GM12878 (cell line): ENCODE measurements around the gene IMMP2L. TPM values are rescaled to one million over a fixed set of nuclear protein-coding genes. Genes with fewer than 3 reads are reported as not detected.

Experiments used
- ATAC-seq: fragments of 200-7000 bp; cut with Tn5 transposase; 3 replicates; pipeline ENCODE4 v1.9.1; 2020; ENCODE audit warnings: mild to moderate bottlenecking, moderate library complexity
- BruUV-seq: library from RNA; stranded (reverse); fragments of 400-500 nt; replicated peaks from 2 replicates; lab custom pipeline; 2021; lab: Mats Ljungman, UMichigan
- CTCF ChIA-PET: fragments of 300-600 bp; sonication (Branson Sonifier 250); formaldehyde crosslinking; extraction: SDS; loops from one replicate; lab custom pipeline; 2021; ENCODE audit warnings: inconsistent platforms; lab: Yijun Ruan, JAX
- POLR2A ChIA-PET: fragments of 350-600 bp; formaldehyde crosslinking; extraction: SDS; loops from one replicate; lab custom pipeline; 2021; ENCODE audit warnings: inconsistent platforms; lab: Charles Lee
- RAD21 ChIA-PET: fragments of 300-600 bp; sonication (Branson Sonifier 250); formaldehyde crosslinking; loops from one replicate; lab custom pipeline; 2023; ENCODE audit warnings: antibody characterized with exemption; ENCODE audit not compliant: unreplicated experiment; lab: Charles Lee
- SMC1A ChIA-PET: fragments of 300-600 bp; sonication (Branson Sonifier 250); formaldehyde crosslinking; loops from one replicate; lab custom pipeline; 2023; ENCODE audit not compliant: unreplicated experiment, uncharacterized antibody; lab: Charles Lee
- DNase-seq: peaks from one replicate; pipeline ENCODE4 v3.0.0-alpha.2; 2011; ENCODE audit warnings: low read depth, low spot score
- FAIRE-seq: peaks from 3 replicates; lab custom pipeline; 2011; peaks lifted over from hg19 to GRCh38; lab: Jason Lieb, UNC
- H2AFZ ChIP-seq: 2 replicates; pipeline ENCODE4 v1.6.0; 2011; ENCODE audit warnings: low read depth, low read length, control low read depth; ENCODE audit not compliant: control insufficient read depth
- H3K27ac ChIP-seq: 2 replicates; pipeline ENCODE4 v1.5.1; 2011; ENCODE audit warnings: control low read depth; ENCODE audit not compliant: control insufficient read depth, insufficient read depth
- H3K27me3 ChIP-seq, 2 experiments: replicated peaks in 1 of 2; 2 replicates each; pipeline versions ENCODE4 v1.6.0 to v1.6.1; 2011; ENCODE audit warnings: low read length in 1 of 2; ENCODE audit not compliant: control insufficient read depth in 2 of 2, insufficient read depth in 2 of 2
- H3K36me3 ChIP-seq, 2 experiments: 2 replicates each; pipeline ENCODE4 v1.5.1; 2011; ENCODE audit warnings: low read length in 1 of 2; ENCODE audit not compliant: control insufficient read depth in 2 of 2, insufficient read depth in 2 of 2
- H3K4me1 ChIP-seq: 2 replicates; pipeline ENCODE4 v1.6.1; 2011; ENCODE audit warnings: mild to moderate bottlenecking, low read length, moderate library complexity, mixed read lengths; ENCODE audit not compliant: control insufficient read depth, insufficient read depth
- H3K4me2 ChIP-seq: 2 replicates; pipeline ENCODE4 v1.6.0; 2011; ENCODE audit warnings: control low read depth; ENCODE audit not compliant: control insufficient read depth, insufficient read depth
- H3K4me3 ChIP-seq: fragments of 200-600 bp; sonication (generic); 2 replicates; pipeline ENCODE4 v1.5.1; 2016
- H3K79me2 ChIP-seq: 2 replicates; pipeline ENCODE4 v1.6.0; 2011; ENCODE audit warnings: low read length; ENCODE audit not compliant: control insufficient read depth, insufficient read depth
- H3K9ac ChIP-seq: 2 replicates; pipeline ENCODE4 v1.8.0; 2011; ENCODE audit warnings: low read length, control low read depth, mixed read lengths; ENCODE audit not compliant: control insufficient read depth, insufficient read depth
- H3K9me3 ChIP-seq: replicated peaks from 3 replicates; pipeline ENCODE4 v1.5.1; 2011; ENCODE audit warnings: mild to moderate bottlenecking, low read length; ENCODE audit not compliant: control insufficient read depth, insufficient read depth
- H4K20me1 ChIP-seq: 2 replicates; pipeline ENCODE4 v1.6.0; 2011; ENCODE audit not compliant: control insufficient read depth, insufficient read depth
- BHLHE40 ChIP-seq, 2 experiments: fragments of 450-650 bp in 1 of 2; IDR thresholded peaks; 2 replicates each; pipeline ENCODE4 v1.6.1; 2011 to 2017; ENCODE audit warnings: low read depth in 2 of 2, borderline replicate concordance in 1 of 2, improper control_type of control experiment in 1 of 2, low read length in 1 of 2, mild to moderate bottlenecking in 1 of 2
- ESRRA ChIP-seq: IDR thresholded peaks from 2 replicates; pipeline ENCODE4 v1.6.1; 2012; ENCODE audit warnings: mild to moderate bottlenecking, low read length, improper control_type of control experiment
- HDGF ChIP-seq: fragments of 450-650 bp; IDR thresholded peaks from 2 replicates; pipeline ENCODE4 v1.6.1; 2016; ENCODE audit warnings: antibody characterized with exemption
- MEF2A ChIP-seq: IDR thresholded peaks from 2 replicates; pipeline ENCODE4 v1.6.1; 2011; ENCODE audit warnings: low read depth, mild to moderate bottlenecking, low read length, moderate library complexity; ENCODE audit not compliant: insufficient read depth
- SUZ12 ChIP-seq: fragments of 200-600 bp; sonication (generic); IDR thresholded peaks from one replicate; pipeline ENCODE4 v1.6.1; 2018; ENCODE audit warnings: antibody characterized with exemption, mild to moderate bottlenecking; ENCODE audit not compliant: unreplicated experiment
- WGBS: methylation state at CpG from one replicate; pipeline ENCODE4 v1.1.6; 2016; ENCODE audit warnings: low lambda C conversion rate; ENCODE audit not compliant: insufficient replicate concordance, insufficient coverage; ENCODE audit errors: missing lambda C conversion rate; 5-methylcytosine and 5-hydroxymethylcytosine counted together
- in situ Hi-C: fragments of 300-500 bp; cut with MboI; formaldehyde crosslinking; loops from 9 replicates; pipeline ENCODE4 v1.14.3; 2018; ENCODE audit warnings: mixed read lengths
- intact Hi-C: fragments of 100-400 bp; cut with micrococcal nuclease; formaldehyde crosslinking; loops from one replicate; pipeline ENCODE4 v1.14.2; 2022; ENCODE audit not compliant: unreplicated experiment
- polyA plus RNA-seq, 11 experiments: library from polyadenylated mRNA; depleted of rRNA in 4 of 11; unstranded in 6 of 11; stranded (reverse) in 5 of 11; fragments of >200 nt; fragmentation: Nextera tagmentation in 4 of 11; fragmentation: Illumina TruSeq in 1 of 11; extraction: Ambion mirVana in 4 of 11; extraction: Trizol in 1 of 11; gene quantifications; 1 replicate in 1 of 11; 2 replicates in 10 of 11; pipeline versions ENCODE4 v1.2.1 to v1.2.3, GENCODE V29; 2011 to 2016; ENCODE audit warnings: inconsistent platforms in 2 of 11, missing spikeins in 2 of 11, low read depth in 1 of 11
- total RNA-seq, 4 experiments: library from RNA; depleted of rRNA in 3 of 4; stranded (reverse); fragments of >200 nt in 3 of 4; fragmentation: Illumina TruSeq in 1 of 4; extraction: Trizol in 1 of 4; gene quantifications; 2 replicates each; pipeline versions ENCODE4 v1.2.1 to v1.2.3, GENCODE V29; 2013 to 2021
- TF ChIP-seq, protein P1 (sequence below): fragments of 450-650 bp; IDR thresholded peaks from 2 replicates; pipeline ENCODE4 v1.6.1; 2014; ENCODE audit warnings: mild to moderate bottlenecking
- TF ChIP-seq, protein P2 (sequence below): IDR thresholded peaks from 2 replicates; pipeline ENCODE4 v1.6.1; 2012; ENCODE audit warnings: mild to moderate bottlenecking, low read depth, low read length

IMMP2L gene
- total and polyA plus RNA-seq, 10 of the 15 experiments (the other 5 are each of a cell fraction or from before 2014, with no cell fraction given), result 12.6 to 46.3 (median 19.6) TPM

DNA sequence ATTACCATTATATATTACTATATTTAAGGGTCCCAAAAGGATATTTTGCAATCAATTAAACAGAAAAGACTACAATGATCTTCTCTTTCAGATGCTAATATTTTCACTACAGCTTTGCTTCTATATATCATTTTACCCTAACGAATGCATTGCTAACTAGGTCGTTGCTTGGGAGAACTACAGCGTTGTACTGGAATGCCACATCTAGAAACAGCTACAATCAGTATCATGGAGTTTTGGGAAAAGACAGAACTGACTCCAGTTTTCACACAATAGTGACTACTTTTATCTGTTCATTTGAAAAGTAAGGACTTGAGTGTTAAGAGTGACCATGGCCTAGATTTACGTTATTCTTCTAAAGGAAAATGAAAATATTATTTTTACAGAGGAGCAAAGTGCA lies 432.9 kb downstream of the IMMP2L start:
- RAD21 ChIA-PET, result no interaction called here
- ATAC-seq, result no peak
- no peak for DNase-seq
- H3K4me2 ChIP-seq, result no peak overlapping the region
- no peak for FAIRE-seq
- TF ChIP-seq MEF2A (no peak), HDGF (no peak), BHLHE40 (IDR thresholded peaks at IDR 0.05; ENCODE audit: borderline replicate concordance in 1 of 2, low read depth in 2 of 2, low read length in 1 of 2) (no peak)
- TF ChIP-seq, protein P1, sequence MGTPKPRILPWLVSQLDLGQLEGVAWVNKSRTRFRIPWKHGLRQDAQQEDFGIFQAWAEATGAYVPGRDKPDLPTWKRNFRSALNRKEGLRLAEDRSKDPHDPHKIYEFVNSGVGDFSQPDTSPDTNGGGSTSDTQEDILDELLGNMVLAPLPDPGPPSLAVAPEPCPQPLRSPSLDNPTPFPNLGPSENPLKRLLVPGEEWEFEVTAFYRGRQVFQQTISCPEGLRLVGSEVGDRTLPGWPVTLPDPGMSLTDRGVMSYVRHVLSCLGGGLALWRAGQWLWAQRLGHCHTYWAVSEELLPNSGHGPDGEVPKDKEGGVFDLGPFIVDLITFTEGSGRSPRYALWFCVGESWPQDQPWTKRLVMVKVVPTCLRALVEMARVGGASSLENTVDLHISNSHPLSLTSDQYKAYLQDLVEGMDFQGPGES, result no peak
- TF ChIP-seq, all 136 proteins: peak for 0
- Histone ChIP-seq H3K9ac (no peak overlapping the region), H2AFZ (no peak overlapping the region), H4K20me1 (no peaks in the 10 kb centered on the region), H3K4me1 (no peaks in the 10 kb centered on the region), H3K27ac (no peak overlapping the region), H3K4me3 (no peak overlapping the region), H3K79me2 (no peaks in the 10 kb centered on the region), H3K27me3 (no peaks in the 10 kb centered on the region), H3K36me3 (no peaks in the 10 kb centered on the region), H3K9me3 (no peaks in the 10 kb centered on the region)
- 93% methylated on average over 4 of the region's 4 CpGs for WGBS
- ChIA-PET POLR2A (no interaction called here), CTCF (no interaction called here), SMC1A (interaction anchor here (1.0 to 4.9 kb wide), 5 partner anchors 9 to 251 kb away, joined by 3 to 25 read pairs (median 4); no protein-coding TSS in a partner anchor)
- no TSS peak for BruUV-seq
- in situ Hi-C loops (no loop called here), intact Hi-C loops (no loop called here)

DNA sequence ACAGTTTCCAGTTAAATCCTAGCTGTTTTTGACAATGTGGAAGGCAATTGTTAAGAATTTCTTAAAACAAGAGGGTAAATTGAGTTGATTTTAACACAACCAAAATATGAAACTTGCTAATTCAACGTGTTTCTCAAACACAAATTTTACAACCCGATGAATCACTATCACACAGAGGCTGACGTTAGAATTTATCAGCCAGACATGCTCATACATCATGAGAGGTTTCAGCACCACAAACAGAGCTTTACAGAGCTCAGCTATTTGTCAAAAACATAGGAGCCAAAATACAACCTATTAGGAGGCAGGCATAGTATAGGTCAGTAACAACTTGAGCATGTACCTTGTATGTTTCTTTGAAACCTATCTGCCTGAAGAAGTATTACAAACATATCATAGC lies 435.3 kb downstream of the IMMP2L start:
- H3K4me3 ChIP-seq, result no peak overlapping the region
- no peak for ATAC-seq
- H3K4me1 ChIP-seq, result no peaks in the 10 kb centered on the region
- SMC1A ChIA-PET, result interaction anchor here (1.0 to 4.9 kb wide), 3 partner anchors 11 to 139 kb away, joined by 3 to 25 read pairs (median 4); no protein-coding TSS in a partner anchor
- CTCF ChIA-PET, result interaction anchor here (1.4 to 2.3 kb wide), 3 partner anchors 16 to 603 kb away, joined by 4 to 9 read pairs (median 5); no protein-coding TSS in a partner anchor
- no peaks in the 10 kb centered on the region for H3K9me3 ChIP-seq
- no peak for DNase-seq
- RAD21 ChIA-PET, result interaction anchor here (0.7 kb wide), 1 partner anchor 11 kb away, joined by 5 read pairs; no protein-coding TSS in a partner anchor
- H2AFZ ChIP-seq, result no peak overlapping the region
- H3K4me2 ChIP-seq, result no peak overlapping the region
- WGBS, result 66% methylated on average over 3 of the region's 3 CpGs
- in situ Hi-C loops, result no loop called here
- no TSS peak for BruUV-seq
- TF ChIP-seq SUZ12, result no peak
- TF ChIP-seq, protein P2, sequence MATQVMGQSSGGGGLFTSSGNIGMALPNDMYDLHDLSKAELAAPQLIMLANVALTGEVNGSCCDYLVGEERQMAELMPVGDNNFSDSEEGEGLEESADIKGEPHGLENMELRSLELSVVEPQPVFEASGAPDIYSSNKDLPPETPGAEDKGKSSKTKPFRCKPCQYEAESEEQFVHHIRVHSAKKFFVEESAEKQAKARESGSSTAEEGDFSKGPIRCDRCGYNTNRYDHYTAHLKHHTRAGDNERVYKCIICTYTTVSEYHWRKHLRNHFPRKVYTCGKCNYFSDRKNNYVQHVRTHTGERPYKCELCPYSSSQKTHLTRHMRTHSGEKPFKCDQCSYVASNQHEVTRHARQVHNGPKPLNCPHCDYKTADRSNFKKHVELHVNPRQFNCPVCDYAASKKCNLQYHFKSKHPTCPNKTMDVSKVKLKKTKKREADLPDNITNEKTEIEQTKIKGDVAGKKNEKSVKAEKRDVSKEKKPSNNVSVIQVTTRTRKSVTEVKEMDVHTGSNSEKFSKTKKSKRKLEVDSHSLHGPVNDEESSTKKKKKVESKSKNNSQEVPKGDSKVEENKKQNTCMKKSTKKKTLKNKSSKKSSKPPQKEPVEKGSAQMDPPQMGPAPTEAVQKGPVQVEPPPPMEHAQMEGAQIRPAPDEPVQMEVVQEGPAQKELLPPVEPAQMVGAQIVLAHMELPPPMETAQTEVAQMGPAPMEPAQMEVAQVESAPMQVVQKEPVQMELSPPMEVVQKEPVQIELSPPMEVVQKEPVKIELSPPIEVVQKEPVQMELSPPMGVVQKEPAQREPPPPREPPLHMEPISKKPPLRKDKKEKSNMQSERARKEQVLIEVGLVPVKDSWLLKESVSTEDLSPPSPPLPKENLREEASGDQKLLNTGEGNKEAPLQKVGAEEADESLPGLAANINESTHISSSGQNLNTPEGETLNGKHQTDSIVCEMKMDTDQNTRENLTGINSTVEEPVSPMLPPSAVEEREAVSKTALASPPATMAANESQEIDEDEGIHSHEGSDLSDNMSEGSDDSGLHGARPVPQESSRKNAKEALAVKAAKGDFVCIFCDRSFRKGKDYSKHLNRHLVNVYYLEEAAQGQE, result 0 out of 2 replicates have a peak, but pooled peaks have one; percentile 31
- no peak for TF ChIP-seq ESRRA
- intact Hi-C loops, result no loop called here
- H3K27me3 ChIP-seq, result no peaks in the 10 kb centered on the region
- no peaks in the 10 kb centered on the region for H3K36me3 ChIP-seq
- no peak overlapping the region for H3K9ac ChIP-seq
- H3K27ac ChIP-seq, result no peak overlapping the region
- H4K20me1 ChIP-seq, result no peaks in the 10 kb centered on the region
- H3K79me2 ChIP-seq, result no peaks in the 10 kb centered on the region
- FAIRE-seq, result no peak
- POLR2A ChIA-PET, result no interaction called here
